Transverse colon (tissue), 4 donors: Measurements from ENCODE around the gene DDX39B. TPM values are rescaled to one million over a fixed set of nuclear protein-coding genes. Genes with fewer than 3 reads are reported as not detected.

Experiments
- DNase-seq: peaks from one replicate; pipeline ENCODE4 v3.0.0-alpha.2; 2019
- H3K27ac ChIP-seq, 4 donors: fragments of 200-600 bp; sonication (generic); 2 replicates each; pipeline ENCODE4 v1.5.1; 2016 to 2018; ENCODE audit warnings: inconsistent platforms in 4 of 4
- H3K27me3 ChIP-seq: fragments of 200-600 bp; sonication (generic); 2 replicates; pipeline ENCODE4 v1.5.1; 2017; ENCODE audit warnings: inconsistent platforms
- H3K36me3 ChIP-seq, 4 donors: fragments of 200-600 bp; sonication (generic); 2 replicates each; pipeline ENCODE4 v1.5.1; 2017 to 2019; ENCODE audit warnings: inconsistent platforms in 4 of 4
- H3K4me1 ChIP-seq, 4 donors: fragments of 200-600 bp; sonication (generic); 2 replicates each; pipeline ENCODE4 v1.5.1; 2017 to 2020; ENCODE audit warnings: inconsistent platforms in 4 of 4
- H3K4me3 ChIP-seq, 4 donors: fragments of 200-600 bp; sonication (generic); 1 replicate in 1 of 4; 2 replicates in 3 of 4; pipeline versions ENCODE4 v1.5.1 to v1.6.1; 2017 to 2019; ENCODE audit warnings: inconsistent platforms in 4 of 4
- H3K9me3 ChIP-seq, 2 donors: fragments of 200-600 bp; sonication (generic); 2 replicates each; pipeline ENCODE4 v1.5.1; 2017 to 2019; ENCODE audit warnings: inconsistent platforms in 2 of 2
- EP300 ChIP-seq: sonication (generic); formaldehyde crosslinking; IDR thresholded peaks from one replicate; pipeline ENCODE4 v1.6.1; 2017; ENCODE audit warnings: antibody characterized with exemption, low read depth
- POLR2A ChIP-seq: fragments of 450-650 bp; IDR thresholded peaks from one replicate; pipeline ENCODE4 v1.6.1; 2016; ENCODE audit warnings: antibody characterized with exemption, mild to moderate bottlenecking, moderate library complexity
- POLR2AphosphoS5 ChIP-seq, 3 donors: sonication (generic); formaldehyde crosslinking; IDR thresholded peaks; one replicate each; pipeline ENCODE4 v1.6.1; 2016; ENCODE audit warnings: antibody characterized with exemption in 3 of 3
- WGBS, 2 donors: methylation state at CpG; one replicate each; pipeline ENCODE4 v1.1.5; 2018; ENCODE audit warnings: low coverage in 1 of 2; 5-methylcytosine and 5-hydroxymethylcytosine counted together
- in situ Hi-C, 4 donors: fragments of 200-750 bp; cut with MboI; loops; one replicate each; pipeline versions ENCODE4 v1.15.0 to v1.15.1; 2017; ENCODE audit warnings: low sequenced_read_pairs in 3 of 4, low pct_ligation_motif_present in 1 of 4, low pct_unique_long_range_greater_than_20kb in 1 of 4
- intact Hi-C: fragments of 100-400 bp; cut with DNase I; formaldehyde crosslinking; loops from one replicate; pipeline ENCODE4 v1.15.1; 2023; ENCODE audit warnings: low total_unique reads
- total RNA-seq, 4 donors: library from RNA; depleted of rRNA; stranded (reverse); fragments of >200 nt; gene quantifications; one replicate each; pipeline ENCODE4 v1.1.0, GENCODE V29; 2016
- TF ChIP-seq, protein P1 (sequence below), 5 experiments: fragments of 200-600 bp in 3 of 5; fragments of 450-650 bp in 2 of 5; sonication (generic) in 3 of 5; IDR thresholded peaks; 1 replicate in 2 of 5; 2 replicates in 3 of 5; pipeline ENCODE4 v1.5.1; 2016 to 2017; ENCODE audit warnings: antibody characterized with exemption in 5 of 5, inconsistent platforms in 3 of 5, mild to moderate bottlenecking in 2 of 5, moderate library complexity in 1 of 5

Gene DDX39B
- total RNA-seq, 4 donors from 2014 or later = 147 to 519 (median 271) TPM

DNA sequence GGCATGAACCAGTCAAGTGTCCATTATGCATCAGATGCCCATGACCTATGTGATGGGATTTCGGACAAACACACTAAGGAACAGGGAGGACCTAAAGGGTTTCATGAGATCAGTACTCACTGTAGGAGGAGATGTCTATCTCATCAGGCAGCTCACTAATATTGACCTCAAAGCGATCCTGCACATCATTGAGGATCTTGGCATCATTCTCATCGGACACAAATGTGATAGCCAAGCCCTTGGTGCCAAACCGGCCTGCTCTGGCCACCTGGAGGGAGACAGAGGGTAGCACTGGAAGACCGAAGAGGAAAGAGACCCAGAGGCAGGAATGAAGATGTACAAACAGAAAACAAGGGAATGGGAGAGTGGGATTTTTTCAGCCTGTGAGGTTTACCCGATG, 11.1 kb downstream of the DDX39B start:
- intact Hi-C loops = no loop called here
- peaks cover 0 to 55% (median 29%) of the 10 kb centered on the region in 4 donors for H3K36me3 ChIP-seq
- in situ Hi-C loops = no loop called here
- 59 to 82% methylated on average over 3 to 5 of the region's 6 CpGs for WGBS, 2 donors
- no peaks in the 10 kb centered on the region for H3K4me1 ChIP-seq
- no peak overlapping the region for H3K27ac ChIP-seq
- H3K27me3 ChIP-seq = no peaks in the 10 kb centered on the region
- no peak for TF ChIP-seq POLR2A
- no peak for TF ChIP-seq EP300
- TF ChIP-seq, protein P1, sequence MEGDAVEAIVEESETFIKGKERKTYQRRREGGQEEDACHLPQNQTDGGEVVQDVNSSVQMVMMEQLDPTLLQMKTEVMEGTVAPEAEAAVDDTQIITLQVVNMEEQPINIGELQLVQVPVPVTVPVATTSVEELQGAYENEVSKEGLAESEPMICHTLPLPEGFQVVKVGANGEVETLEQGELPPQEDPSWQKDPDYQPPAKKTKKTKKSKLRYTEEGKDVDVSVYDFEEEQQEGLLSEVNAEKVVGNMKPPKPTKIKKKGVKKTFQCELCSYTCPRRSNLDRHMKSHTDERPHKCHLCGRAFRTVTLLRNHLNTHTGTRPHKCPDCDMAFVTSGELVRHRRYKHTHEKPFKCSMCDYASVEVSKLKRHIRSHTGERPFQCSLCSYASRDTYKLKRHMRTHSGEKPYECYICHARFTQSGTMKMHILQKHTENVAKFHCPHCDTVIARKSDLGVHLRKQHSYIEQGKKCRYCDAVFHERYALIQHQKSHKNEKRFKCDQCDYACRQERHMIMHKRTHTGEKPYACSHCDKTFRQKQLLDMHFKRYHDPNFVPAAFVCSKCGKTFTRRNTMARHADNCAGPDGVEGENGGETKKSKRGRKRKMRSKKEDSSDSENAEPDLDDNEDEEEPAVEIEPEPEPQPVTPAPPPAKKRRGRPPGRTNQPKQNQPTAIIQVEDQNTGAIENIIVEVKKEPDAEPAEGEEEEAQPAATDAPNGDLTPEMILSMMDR (IDR thresholded peaks at IDR 0.05) = no peak
- no peak for TF ChIP-seq POLR2AphosphoS5 (IDR thresholded peaks at IDR 0.05)
- H3K9me3 ChIP-seq = no peaks in the 10 kb centered on the region
- H3K4me3 ChIP-seq = no peak overlapping the region
- no peak for DNase-seq

DNA sequence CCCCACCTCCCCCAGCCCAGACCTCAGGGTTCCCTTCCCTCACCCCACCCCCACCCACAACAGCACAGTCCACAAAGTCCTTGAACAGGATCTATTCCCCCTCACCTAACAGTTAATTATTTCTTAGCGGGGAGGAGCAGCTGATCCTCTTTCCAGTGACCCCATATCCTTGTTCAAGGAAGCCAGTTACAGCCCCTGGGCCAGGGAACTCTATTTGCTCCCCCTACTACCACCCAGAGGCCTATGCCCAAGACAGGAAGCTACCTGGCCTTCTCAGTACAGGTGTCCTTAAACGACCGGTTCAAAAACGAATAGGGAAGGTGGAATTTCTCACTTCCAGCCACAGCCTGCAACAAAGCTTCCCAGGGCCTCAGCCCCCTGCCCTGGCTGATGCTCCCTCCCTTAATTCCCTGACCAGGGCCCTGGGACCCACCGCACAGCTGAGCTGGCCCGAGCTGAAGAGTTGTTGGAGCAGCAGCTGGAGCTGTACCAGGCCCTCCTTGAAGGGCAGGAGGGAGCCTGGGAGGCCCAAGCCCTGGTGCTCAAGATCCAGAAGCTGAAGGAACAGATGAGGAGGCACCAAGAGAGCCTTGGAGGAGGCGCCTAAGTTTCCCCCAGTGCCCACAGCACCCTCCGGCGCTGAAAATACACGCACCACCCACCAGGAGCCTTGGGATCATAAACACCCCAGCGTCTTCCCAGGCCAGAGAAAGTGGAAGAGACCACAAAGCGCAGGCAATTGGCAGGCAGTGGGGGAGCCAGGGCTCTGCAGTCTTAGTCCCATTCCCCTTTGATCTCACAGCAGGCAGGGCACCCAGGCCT, 12.3 kb downstream of the DDX39B start:
- Histone ChIP-seq H3K36me3 (peaks cover 0 to 44% (median 23%) of the 10 kb centered on the region in 4 donors), H3K4me3 (no peak overlapping the region), H3K27me3 (no peaks in the 10 kb centered on the region), H3K4me1 (no peaks in the 10 kb centered on the region), H3K9me3 (no peaks in the 10 kb centered on the region), H3K27ac (no peak overlapping the region)
- intact Hi-C loops (no loop called here), in situ Hi-C loops (no loop called here)
- TF ChIP-seq EP300 (no peak), POLR2AphosphoS5 (IDR thresholded peaks at IDR 0.05) (peak in 1 of 3 donors; percentile 27)
- no peak for DNase-seq
- 58% methylated on average over 12 of the region's 12 CpGs; no CpG with 5 or more reads in 1 of the 2 donors for WGBS, 2 donors

DNA sequence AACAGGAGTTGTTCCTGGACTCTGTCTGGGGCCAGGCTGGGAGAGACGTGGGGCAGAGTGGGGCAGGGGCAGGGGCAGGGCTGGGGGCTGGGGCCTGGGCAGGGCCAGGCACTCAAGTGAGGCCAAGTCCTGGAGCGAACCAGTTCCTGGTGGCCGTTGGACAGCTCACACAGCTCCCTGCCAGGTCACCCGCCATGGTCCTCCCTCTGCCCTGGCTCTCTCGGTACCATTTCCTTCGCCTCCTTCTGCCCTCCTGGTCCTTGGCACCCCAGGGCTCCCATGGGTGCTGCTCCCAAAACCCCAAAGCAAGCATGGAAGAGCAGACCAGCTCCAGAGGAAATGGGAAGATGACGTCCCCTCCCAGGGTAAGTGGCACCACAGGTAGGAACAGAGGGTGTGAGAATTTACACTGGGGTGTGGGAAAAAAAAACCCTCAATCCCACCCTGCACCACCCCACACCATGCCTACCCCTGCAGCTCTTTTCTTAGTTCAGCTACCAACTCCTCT, 12.9 kb downstream of the DDX39B start, which contains the start of gene MCCD1:
Gene MCCD1, plus strand, starts transcription at position 142 of the 508 bp plus-strand sequence. Its CDS starts 53 bp downstream, at position 195.
- peaks cover 0 to 37% (median 20%) of the 10 kb centered on the region in 4 donors for H3K36me3 ChIP-seq
- H3K9me3 ChIP-seq = no peaks in the 10 kb centered on the region
- TF ChIP-seq EP300 = no peak
- TF ChIP-seq, protein P1 (IDR thresholded peaks at IDR 0.05) = no peak
- no peak for TF ChIP-seq POLR2A
- peak in 1 of 3 donors; percentile 2 for TF ChIP-seq POLR2AphosphoS5 (IDR thresholded peaks at IDR 0.05)
- no peak within 1 kb of the TSS for H3K27ac ChIP-seq
- H3K4me3 ChIP-seq = no peak within 1 kb of the TSS
- WGBS, 2 donors = 95% methylated on average over 2 of the region's 7 CpGs; no CpG with 5 or more reads in 1 of the 2 donors
- H3K27me3 ChIP-seq = no peaks in the 10 kb centered on the region
- in situ Hi-C loops (no loop called here), intact Hi-C loops (no loop called here)
- no peak for DNase-seq
- no peaks in the 10 kb centered on the region for H3K4me1 ChIP-seq

DNA sequence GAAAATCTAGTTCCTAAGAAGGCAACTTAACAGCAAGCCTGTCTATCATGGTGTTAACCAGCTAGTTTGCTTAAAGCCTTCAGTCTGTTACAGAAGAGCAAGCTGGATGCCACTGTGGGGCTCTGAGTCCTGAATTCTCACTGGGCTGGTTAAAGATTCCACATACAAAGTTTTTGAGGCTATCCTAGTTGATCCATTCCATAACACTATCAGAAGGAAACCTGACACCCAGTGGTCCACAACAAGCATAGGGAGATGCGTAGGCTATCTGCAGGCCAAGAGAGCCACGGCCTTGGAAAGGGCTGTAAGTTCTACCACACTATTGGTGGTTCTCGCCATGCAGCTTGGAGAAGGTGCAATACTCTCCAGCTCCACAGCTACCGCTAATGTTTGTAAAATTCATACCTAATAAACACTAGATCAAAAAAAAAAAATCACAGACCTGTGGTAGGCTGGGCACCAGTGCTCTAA, 13.5 kb downstream of the DDX39B start:
- no peak overlapping the region for H3K27ac ChIP-seq
- intact Hi-C loops = no loop called here
- H3K9me3 ChIP-seq = no peaks in the 10 kb centered on the region

More for the DNA sequence above, 13.5 kb downstream of the DDX39B start:
- 80 to 88% methylated on average over 1 to 4 of the region's 4 CpGs for WGBS, 2 donors
- TF ChIP-seq EP300 (no peak), POLR2A (no peak), POLR2AphosphoS5 (IDR thresholded peaks at IDR 0.05) (no peak)
- TF ChIP-seq, protein P1 (IDR thresholded peaks at IDR 0.05) = no peak
- no peak for DNase-seq
- Histone ChIP-seq H3K4me1 (no peaks in the 10 kb centered on the region), H3K36me3 (peaks cover 0 to 32% (median 18%) of the 10 kb centered on the region in 4 donors), H3K4me3 (no peak overlapping the region), H3K27me3 (no peaks in the 10 kb centered on the region)
- in situ Hi-C loops = no loop called here
